ENCODE measurements around the gene USP34.
"Not testable (repeated sequence)": the region's sequence is repeated elsewhere in the genome, so short reads cannot be mapped to it uniquely, and the experiment has no call there.

DNA sequence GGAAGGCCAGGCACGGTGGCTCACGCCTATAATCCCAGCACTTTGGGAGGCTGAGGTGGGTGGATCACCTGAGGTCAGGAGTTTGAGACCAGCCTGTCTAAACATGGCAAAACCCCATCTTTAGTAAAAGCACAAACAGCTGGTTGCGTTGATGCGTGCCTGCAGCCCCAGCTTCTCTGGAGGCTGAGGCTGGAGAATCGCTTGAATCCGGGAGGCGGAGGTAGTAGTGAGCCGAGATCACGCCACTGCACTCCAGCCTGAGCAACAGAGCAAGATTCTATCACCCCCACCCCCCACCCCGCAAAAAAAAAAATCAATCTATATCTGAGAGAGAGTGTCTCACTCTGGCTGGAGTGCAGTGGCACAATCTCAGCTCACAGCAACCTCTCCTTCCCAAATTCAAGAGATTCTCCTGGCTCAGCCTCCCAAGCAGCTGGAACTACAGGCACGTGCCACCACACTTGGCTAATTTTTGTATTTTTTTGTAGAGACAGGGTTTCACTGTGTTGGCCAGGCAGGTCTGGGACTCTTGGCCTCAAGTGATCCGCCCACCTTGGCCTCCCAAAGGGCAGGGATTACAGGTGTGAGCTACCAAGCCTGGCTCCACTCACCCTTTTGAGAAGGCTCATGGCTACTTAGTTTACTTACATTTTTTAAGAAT is 6.2 kb upstream of the USP34 start:
- TF ChIP-seq, protein P1, sequence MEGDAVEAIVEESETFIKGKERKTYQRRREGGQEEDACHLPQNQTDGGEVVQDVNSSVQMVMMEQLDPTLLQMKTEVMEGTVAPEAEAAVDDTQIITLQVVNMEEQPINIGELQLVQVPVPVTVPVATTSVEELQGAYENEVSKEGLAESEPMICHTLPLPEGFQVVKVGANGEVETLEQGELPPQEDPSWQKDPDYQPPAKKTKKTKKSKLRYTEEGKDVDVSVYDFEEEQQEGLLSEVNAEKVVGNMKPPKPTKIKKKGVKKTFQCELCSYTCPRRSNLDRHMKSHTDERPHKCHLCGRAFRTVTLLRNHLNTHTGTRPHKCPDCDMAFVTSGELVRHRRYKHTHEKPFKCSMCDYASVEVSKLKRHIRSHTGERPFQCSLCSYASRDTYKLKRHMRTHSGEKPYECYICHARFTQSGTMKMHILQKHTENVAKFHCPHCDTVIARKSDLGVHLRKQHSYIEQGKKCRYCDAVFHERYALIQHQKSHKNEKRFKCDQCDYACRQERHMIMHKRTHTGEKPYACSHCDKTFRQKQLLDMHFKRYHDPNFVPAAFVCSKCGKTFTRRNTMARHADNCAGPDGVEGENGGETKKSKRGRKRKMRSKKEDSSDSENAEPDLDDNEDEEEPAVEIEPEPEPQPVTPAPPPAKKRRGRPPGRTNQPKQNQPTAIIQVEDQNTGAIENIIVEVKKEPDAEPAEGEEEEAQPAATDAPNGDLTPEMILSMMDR (IDR thresholded peaks at IDR 0.05), result not testable (repeated sequence)
- not testable (repeated sequence) for TF ChIP-seq POLR2A (IDR thresholded peaks at IDR 0.05)

All from ovary (tissue), 3 donors.